Esophagus squamous epithelium (tissue), 4 donors: ENCODE results near the gene ARHGEF3.

Source experiments
- CTCF ChIP-seq, 6 experiments: fragments of 450-650 bp in 4 of 6; fragments of 200-600 bp in 2 of 6; sonication (generic) in 2 of 6; IDR thresholded peaks; one replicate each; pipeline ENCODE4 v1.5.1; 2016 to 2019; ENCODE audit warnings: antibody characterized with exemption in 6 of 6, mild to moderate bottlenecking in 4 of 6, moderate library complexity in 4 of 6
- POLR2A ChIP-seq, 4 donors: fragments of 450-650 bp; IDR thresholded peaks; one replicate each; pipeline ENCODE4 v1.6.1; 2017; ENCODE audit warnings: antibody characterized with exemption in 4 of 4, mild to moderate bottlenecking in 4 of 4, moderate library complexity in 3 of 4

GRCh38 chr3:56725175-56725574 lies 76.6 kb downstream of the ARHGEF3 start:
- TF ChIP-seq CTCF (IDR thresholded peaks at IDR 0.05) (no peak), POLR2A (IDR thresholded peaks at IDR 0.05) (no peak)
